Coronary artery (tissue), 2 donors: ENCODE data around the gene KCNMA1.

Experiments used
- DNase-seq: peaks from one replicate; pipeline ENCODE4 v3.0.0-alpha.2; 2017; ENCODE audit warnings: low spot score
- H3K27ac ChIP-seq, 2 donors: fragments of 200-600 bp; sonication (generic); one replicate each; pipeline ENCODE4 v1.5.1; 2016 to 2019
- H3K4me3 ChIP-seq: fragments of 200-600 bp; sonication (generic); 2 replicates; pipeline ENCODE4 v1.5.1; 2016; ENCODE audit warnings: mild to moderate bottlenecking, moderate library complexity
- TF ChIP-seq, protein P1 (sequence below): fragments of 200-600 bp; sonication (generic); IDR thresholded peaks from one replicate; pipeline ENCODE4 v1.5.1; 2019; ENCODE audit warnings: antibody characterized with exemption

Gene KCNMA1

DNA sequence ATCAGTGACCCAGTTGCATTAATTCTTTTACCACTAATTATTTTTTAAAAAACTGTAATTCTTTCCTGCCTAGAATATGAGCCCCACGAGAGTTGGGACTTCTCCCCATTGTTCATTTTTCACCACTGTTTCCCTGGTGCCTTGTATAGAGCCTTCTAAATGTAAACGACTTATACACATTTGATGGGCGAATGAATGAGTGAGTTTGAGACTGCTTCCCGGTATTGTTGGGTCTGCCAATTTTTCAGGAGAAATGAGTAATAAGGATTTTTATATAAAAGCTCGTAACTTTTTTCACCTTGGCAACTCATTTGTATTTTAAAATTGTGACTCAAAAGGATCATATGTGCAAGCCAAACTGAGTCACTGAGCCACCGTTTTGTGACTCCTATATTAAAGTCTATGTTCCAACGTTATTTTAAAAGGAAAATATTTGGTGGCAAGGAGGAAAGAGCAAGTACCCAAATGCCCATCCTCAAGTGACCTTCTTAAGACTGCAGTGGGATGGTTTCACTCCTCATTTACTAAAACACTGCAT is 621.3 kb downstream of the KCNMA1 start:
- Histone ChIP-seq H3K27ac (no peak overlapping the region), H3K4me3 (no peak overlapping the region)
- TF ChIP-seq, protein P1, sequence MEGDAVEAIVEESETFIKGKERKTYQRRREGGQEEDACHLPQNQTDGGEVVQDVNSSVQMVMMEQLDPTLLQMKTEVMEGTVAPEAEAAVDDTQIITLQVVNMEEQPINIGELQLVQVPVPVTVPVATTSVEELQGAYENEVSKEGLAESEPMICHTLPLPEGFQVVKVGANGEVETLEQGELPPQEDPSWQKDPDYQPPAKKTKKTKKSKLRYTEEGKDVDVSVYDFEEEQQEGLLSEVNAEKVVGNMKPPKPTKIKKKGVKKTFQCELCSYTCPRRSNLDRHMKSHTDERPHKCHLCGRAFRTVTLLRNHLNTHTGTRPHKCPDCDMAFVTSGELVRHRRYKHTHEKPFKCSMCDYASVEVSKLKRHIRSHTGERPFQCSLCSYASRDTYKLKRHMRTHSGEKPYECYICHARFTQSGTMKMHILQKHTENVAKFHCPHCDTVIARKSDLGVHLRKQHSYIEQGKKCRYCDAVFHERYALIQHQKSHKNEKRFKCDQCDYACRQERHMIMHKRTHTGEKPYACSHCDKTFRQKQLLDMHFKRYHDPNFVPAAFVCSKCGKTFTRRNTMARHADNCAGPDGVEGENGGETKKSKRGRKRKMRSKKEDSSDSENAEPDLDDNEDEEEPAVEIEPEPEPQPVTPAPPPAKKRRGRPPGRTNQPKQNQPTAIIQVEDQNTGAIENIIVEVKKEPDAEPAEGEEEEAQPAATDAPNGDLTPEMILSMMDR, result no peak
- no peak for DNase-seq

DNA sequence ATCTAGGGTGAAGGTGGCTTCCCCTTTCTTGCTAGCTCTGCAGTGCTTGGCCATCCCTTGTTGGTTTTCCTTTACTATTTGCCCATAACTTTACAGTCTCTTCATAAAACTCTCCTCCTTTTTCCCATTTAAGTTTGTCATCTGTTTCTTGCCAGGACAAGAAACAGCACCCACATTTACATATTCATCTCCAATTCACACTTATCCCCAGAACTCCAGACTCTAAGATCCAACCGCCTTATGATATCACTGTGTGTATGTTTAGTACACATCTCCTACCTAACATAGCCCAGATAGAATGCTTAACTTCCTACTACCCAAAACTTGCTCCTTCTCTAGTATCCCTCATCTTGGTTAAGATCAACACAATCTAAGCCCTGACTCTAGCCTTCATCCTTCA is 622.2 kb downstream of the KCNMA1 start:
- DNase-seq, result no peak
- TF ChIP-seq, protein P1, result no peak
- Histone ChIP-seq H3K27ac (peak overlapping the region in 1 of 2 donors; percentile 23), H3K4me3 (no peak overlapping the region)

DNA sequence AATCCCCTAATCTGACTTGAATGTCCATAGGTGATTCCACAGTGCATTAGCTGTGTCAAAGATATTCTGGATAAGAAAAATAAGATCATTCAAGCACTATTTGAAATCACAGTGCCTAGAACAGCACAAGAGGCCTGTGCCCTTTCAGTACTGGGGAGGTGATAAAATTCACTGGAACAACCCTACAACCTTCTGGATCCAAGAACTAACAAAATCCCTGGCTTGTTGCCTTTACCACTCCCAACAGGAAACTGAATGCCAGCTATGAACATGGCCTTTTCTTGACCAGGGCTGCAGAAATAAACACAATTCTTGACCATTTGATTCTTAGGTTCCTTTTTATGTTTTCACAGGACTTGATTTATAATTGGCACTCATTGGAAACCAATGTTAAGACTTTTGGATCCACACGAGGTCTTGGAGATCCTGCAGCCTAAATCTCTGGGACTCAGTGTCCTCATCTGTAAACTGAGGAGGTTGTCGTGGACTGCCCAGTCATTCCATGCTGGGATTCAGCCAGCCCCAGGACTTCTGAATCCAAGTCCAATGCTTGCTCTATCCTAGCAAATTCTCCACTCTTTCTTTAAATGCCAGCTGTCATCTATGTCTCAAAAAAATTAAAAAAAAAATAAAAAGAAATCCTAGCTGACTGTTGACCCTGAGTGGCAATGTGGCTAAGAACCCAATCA is 624.7 kb downstream of the KCNMA1 start:
- no peak for DNase-seq
- Histone ChIP-seq H3K27ac (peak overlapping the region; percentile 84 to 87), H3K4me3 (no peak overlapping the region)
- TF ChIP-seq, protein P1, result no peak

DNA sequence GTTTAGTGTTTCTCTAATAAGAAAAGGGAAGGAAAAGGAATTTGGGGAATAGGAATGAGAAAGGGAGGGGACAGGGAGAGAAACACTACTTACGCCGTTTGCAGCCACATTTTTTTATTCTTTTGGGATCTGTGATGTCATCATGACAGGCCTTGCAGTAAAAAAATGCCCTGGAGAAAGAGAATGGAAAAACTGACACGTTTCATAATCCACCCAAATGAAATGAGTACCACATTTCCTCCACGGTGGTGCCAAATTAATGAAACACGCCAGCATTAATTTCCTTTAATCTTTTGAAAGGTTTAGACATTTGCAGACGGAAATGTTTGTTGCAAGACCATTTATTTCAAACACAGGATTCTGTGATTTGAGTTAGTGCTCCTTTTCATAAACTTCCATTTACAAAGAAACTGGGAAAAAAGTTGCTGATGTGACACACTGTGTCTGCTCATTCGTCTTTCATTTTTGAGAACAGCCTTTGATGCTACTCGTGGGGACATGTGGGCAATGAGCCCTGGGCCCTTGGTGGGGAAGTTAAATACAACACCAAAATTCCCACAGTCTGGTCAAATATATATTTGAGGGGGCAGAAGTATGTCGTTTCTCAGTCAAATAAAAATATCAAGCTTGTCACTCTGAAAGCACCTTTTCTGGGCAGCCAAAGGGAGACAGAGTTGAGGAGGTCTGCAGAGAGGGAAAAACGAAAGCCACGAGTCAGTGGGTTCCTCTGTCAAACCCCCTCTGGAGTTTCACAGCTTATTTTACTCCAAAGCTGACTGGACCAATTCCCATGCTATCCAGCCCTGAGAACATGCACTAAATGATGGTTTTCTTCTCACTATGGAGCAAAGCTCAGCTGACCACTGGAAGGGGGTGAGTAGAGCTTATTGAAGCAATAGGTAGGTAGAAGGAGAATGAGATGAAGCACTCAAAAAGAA is 625.5 kb downstream of the KCNMA1 start:
- Histone ChIP-seq H3K27ac (peak overlapping the region; percentile 84 to 87), H3K4me3 (no peak overlapping the region)
- DNase-seq, result no peak

DNA sequence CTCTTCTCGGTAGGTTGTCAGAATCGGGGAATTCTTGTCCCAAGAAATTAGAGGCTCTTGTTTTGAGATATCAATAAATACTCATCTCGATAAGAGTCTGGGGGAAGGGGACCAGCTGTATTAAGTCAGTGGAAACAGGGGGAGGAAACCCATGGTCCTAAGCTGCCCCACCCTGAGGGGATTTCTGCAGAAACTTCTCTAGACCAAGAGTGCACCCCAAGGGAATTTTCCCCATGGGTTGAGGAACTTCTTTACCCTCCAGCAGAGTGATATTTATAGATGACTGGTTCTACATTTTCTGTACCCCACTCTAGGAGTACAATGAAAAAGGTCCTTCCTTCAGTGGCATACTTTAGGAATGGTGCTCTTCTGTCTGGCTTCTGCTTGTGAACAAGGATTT is 627.2 kb downstream of the KCNMA1 start:
- TF ChIP-seq, protein P1, result no peak
- peak overlapping the region; percentile 84 to 87 for H3K27ac ChIP-seq
- DNase-seq, result no peak
- no peak overlapping the region for H3K4me3 ChIP-seq

More for the DNA sequence above, 625.5 kb downstream of the KCNMA1 start:
- TF ChIP-seq, protein P1, result no peak

DNA sequence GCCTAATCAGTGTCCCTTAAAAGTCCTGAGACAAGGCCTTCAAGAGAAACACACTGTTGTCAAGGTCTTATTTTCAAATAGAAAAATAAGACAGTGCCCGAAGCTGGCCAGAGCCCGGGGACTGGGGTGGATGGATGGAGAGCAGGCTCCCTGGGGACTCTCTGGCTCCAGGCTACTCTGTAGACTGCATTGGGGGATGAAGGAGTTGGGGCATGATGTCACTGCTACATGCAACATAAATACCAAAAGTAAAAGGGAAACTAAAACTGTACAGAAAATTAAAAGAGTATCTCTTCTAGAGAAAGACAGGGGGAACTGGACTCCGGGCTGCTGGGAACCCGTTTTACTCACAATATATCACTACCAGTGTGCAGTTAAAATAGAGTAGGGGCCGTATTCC is 629.8 kb downstream of the KCNMA1 start:
- TF ChIP-seq, protein P1, result no peak
- Histone ChIP-seq H3K4me3 (no peak overlapping the region), H3K27ac (peak overlapping the region; percentile 3 to 33)
- DNase-seq, result no peak
